ENCODE measurements around the gene PDE2A. TPM values are rescaled to one million over a fixed set of nuclear protein-coding genes. Genes with fewer than 3 reads are reported as not detected.
A peak's percentile ranks its signal among the peaks of the same experiment; 100 is the strongest.
"Not testable (repeated sequence)": the region's sequence is repeated elsewhere in the genome, so short reads cannot be mapped to it uniquely, and the experiment has no call there.

PDE2A gene
- total RNA-seq, 1 donor from 2014 or later, result 65.9 TPM

DNA sequence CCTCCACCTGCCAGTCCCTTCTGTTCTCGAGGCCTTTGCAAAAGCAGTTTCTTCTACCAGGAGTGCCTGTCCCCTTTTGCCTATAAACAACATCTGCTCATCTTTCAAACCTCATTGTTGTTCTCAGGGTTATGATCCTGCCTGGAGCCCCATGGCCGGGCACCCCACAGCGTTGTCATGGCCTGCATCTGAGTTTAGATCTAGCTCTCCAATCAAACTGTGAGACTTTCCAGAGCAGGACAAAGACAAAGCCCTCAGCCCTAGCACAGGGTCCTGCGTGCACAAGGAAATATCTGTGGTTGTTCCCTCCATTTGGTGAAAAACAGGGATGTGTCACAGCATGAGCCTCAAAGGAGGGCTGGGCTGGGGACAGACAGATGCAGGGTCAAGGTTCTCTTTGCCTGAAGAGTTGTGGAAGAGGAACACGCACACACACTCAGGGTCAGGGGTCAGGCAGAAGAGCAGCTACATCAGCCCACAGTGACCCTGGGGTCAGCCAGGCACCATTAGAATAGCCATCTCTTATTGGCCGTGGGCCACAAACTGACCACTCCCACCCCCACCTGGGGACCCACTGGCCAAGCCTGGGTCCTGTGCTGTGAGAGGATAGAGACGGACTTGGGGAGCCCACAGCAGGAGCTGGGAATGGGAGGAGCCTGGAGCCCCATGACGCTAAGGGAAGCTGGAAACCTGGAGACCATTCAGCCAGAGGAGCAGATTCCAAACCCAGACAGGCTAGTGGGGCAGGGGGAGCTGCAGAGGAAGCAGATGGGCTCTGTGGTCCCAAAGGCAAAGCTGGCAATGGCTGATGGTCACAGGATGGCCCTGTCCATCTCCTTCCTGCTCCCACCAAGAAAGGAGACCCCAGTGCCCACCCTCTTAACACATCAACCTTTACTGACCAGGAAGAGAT is 99.4 kb downstream of the PDE2A start:
- H3K27ac Mint-ChIP-seq (ENCODE audit: unreplicated experiment), result no peak overlapping the region
- TF ChIP-seq, protein P1, sequence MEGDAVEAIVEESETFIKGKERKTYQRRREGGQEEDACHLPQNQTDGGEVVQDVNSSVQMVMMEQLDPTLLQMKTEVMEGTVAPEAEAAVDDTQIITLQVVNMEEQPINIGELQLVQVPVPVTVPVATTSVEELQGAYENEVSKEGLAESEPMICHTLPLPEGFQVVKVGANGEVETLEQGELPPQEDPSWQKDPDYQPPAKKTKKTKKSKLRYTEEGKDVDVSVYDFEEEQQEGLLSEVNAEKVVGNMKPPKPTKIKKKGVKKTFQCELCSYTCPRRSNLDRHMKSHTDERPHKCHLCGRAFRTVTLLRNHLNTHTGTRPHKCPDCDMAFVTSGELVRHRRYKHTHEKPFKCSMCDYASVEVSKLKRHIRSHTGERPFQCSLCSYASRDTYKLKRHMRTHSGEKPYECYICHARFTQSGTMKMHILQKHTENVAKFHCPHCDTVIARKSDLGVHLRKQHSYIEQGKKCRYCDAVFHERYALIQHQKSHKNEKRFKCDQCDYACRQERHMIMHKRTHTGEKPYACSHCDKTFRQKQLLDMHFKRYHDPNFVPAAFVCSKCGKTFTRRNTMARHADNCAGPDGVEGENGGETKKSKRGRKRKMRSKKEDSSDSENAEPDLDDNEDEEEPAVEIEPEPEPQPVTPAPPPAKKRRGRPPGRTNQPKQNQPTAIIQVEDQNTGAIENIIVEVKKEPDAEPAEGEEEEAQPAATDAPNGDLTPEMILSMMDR (IDR thresholded peaks at IDR 0.05; ENCODE audit: unreplicated experiment), result no peak
- peaks cover 38% of the 10 kb centered on the region for H3K4me1 Mint-ChIP-seq (ENCODE audit: unreplicated experiment)
- no peaks in the 10 kb centered on the region for H3K9me3 Mint-ChIP-seq (ENCODE audit: unreplicated experiment)
- H3K36me3 Mint-ChIP-seq (ENCODE audit: low read depth, unreplicated experiment), result peaks cover 6% of the 10 kb centered on the region
- H3K27me3 Mint-ChIP-seq (ENCODE audit: unreplicated experiment), result peaks cover 5% of the 10 kb centered on the region
- no peak overlapping the region for H3K4me3 Mint-ChIP-seq (ENCODE audit: unreplicated experiment)
- no peak for DNase-seq (ENCODE audit: low spot score)

DNA sequence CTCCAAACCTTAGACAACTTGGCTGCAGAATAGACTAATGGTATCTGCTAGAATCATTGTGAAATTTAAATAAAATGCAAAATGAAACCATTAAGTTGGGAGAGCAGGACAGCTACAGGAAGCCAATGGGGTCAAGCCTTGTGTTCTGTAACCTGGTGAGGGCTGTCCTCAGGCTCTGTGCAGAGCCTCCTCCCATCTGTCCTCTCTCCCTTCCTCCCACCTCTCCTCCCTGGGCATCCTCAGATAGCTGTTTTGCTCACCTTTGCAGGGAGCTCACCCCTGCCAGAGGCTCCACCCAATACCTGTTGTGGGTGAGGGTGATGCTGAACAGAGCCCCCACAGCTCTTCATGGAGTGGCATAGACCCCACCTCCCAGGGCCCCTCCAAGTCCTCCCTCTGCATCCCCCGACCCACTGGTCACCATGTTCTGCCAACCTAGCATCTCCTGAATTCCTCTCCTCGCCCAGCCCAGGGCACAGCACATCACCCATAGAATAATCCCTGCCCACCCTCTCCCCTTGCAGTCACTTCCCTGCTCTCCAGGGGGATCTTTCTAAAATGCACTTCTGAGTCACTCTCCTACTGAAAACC is 100.3 kb downstream of the PDE2A start:
- Mint-ChIP-seq H3K27ac (ENCODE audit: unreplicated experiment) (no peak overlapping the region), H3K27me3 (ENCODE audit: unreplicated experiment) (peaks cover 5% of the 10 kb centered on the region), H3K9me3 (ENCODE audit: unreplicated experiment) (no peaks in the 10 kb centered on the region), H3K4me1 (ENCODE audit: unreplicated experiment) (peaks cover 39% of the 10 kb centered on the region), H3K4me3 (ENCODE audit: unreplicated experiment) (no peak overlapping the region), H3K36me3 (ENCODE audit: low read depth, unreplicated experiment) (peaks cover 6% of the 10 kb centered on the region)
- DNase-seq (ENCODE audit: low spot score), result no peak
- TF ChIP-seq, protein P1 (IDR thresholded peaks at IDR 0.05; ENCODE audit: unreplicated experiment), result no peak

DNA sequence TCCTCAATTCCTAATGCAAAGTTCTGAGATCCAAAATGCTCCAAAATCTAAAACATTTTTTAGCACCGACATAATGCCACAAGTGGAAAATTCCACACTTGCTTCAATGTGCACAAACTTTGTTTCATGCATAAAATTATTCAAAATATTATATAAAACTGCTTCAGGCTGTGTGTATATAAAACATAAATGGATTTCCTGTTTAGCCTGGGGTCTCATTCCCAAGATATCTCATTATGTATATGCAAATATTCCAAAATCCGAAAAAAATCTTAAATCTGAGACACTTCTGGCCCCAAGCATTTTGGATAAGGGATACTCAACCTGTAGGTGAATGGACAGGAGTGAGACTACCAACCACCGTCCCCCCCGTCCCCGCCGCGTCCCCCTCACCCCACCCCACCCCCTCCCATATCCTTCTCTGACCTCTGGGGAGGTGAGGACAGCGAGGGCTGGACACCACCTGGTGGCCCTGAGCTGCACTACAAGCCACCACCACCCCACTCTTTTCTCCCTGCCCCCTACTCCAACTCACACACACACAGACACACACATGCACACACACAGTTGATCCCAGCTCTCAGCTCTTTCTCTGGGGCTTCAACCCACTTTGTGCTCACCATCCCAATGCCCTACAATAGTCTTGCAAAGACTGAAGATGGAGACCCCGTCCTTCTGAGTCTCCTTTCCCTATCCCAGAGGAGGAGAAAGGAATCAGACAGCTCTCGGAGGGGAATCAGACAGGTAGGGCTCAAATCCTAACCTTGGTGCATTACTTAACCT is 101.0 kb downstream of the PDE2A start:
- H3K4me3 Mint-ChIP-seq (ENCODE audit: unreplicated experiment), result peak overlapping the region; percentile 80
- TF ChIP-seq, protein P1 (IDR thresholded peaks at IDR 0.05; ENCODE audit: unreplicated experiment), result peak; percentile 67
- H3K36me3 Mint-ChIP-seq (ENCODE audit: low read depth, unreplicated experiment), result peaks cover 6% of the 10 kb centered on the region
- H3K27ac Mint-ChIP-seq (ENCODE audit: unreplicated experiment), result no peak overlapping the region
- H3K4me1 Mint-ChIP-seq (ENCODE audit: unreplicated experiment), result peaks cover 39% of the 10 kb centered on the region
- DNase-seq (ENCODE audit: low spot score), result peak; percentile 71
- peaks cover 5% of the 10 kb centered on the region for H3K27me3 Mint-ChIP-seq (ENCODE audit: unreplicated experiment)
- H3K9me3 Mint-ChIP-seq (ENCODE audit: unreplicated experiment), result no peaks in the 10 kb centered on the region

DNA sequence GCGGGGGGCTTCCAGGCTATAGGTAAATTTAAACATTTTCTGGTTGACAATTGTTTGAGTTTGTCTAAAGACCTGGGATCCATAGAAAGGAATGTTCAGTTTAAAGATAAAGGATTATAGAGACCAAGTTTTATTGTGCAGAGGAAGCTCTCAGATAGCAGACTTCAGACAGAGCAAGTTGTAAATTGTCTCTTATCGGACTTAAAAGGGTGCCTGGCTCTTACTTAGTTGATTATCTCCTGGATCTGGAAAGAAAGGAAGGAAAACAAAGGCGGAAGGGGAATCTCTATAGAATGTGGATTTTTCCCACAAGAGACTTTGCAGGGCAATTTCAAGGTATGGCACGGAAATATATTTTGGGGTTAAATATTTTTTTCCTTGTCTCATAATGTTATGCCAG is 101.7 kb downstream of the PDE2A start:
- H3K36me3 Mint-ChIP-seq (ENCODE audit: low read depth, unreplicated experiment); H3K4me3 Mint-ChIP-seq (ENCODE audit: unreplicated experiment); H3K27me3 Mint-ChIP-seq (ENCODE audit: unreplicated experiment); DNase-seq (ENCODE audit: low spot score); H3K9me3 Mint-ChIP-seq (ENCODE audit: unreplicated experiment): not testable (repeated sequence)
- peaks cover 39% of the 10 kb centered on the region for H3K4me1 Mint-ChIP-seq (ENCODE audit: unreplicated experiment)
- peak overlapping the region; percentile 72 for H3K27ac Mint-ChIP-seq (ENCODE audit: unreplicated experiment)

DNA sequence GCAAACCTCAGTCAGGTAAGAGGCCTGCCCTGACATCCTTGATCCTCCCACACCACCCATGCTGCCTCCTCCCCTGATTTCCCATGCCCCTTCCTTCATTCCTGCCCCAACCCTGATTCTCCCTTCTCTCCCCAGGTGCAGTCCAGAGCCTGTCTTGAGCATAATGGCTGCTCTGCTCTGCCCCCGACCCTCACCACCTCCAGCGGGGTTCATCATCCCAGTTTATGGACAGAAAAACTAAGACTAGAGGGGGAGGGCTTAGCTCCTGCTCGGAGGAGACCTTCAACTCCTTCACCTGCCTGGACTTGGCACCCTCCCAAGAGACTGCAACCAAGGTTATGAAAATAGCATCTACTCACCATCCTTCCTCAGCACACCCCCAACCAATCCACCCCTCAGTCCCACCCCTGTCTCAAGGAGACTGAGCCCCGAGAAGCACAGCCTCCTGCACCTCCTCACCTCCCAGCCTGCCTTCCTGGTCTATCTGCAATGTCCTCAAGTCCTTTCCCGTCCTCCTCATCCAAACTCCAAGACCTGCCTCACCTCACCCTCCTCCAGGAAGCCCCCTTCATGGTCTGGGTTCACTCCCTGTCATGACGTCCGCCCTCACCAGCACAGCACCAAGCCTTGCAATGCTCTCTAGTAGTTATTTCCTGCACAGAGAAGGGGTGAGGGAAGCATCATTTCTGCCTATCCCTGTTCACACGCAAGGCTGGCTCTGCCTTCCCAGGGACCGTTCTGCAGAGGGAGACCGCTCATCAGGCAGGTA is 103.1 kb downstream of the PDE2A start:
- H3K4me1 Mint-ChIP-seq (ENCODE audit: unreplicated experiment), result peaks cover 39% of the 10 kb centered on the region
- no peaks in the 10 kb centered on the region for H3K9me3 Mint-ChIP-seq (ENCODE audit: unreplicated experiment)
- H3K27me3 Mint-ChIP-seq (ENCODE audit: unreplicated experiment), result peaks cover 5% of the 10 kb centered on the region
- TF ChIP-seq, protein P1 (IDR thresholded peaks at IDR 0.05; ENCODE audit: unreplicated experiment), result no peak
- no peaks in the 10 kb centered on the region for H3K36me3 Mint-ChIP-seq (ENCODE audit: low read depth, unreplicated experiment)
- H3K27ac Mint-ChIP-seq (ENCODE audit: unreplicated experiment), result peak overlapping the region; percentile 30
- no peak for DNase-seq (ENCODE audit: low spot score)
- H3K4me3 Mint-ChIP-seq (ENCODE audit: unreplicated experiment), result peak overlapping the region; percentile 7
